Measurements from ENCODE around the gene RERG. TPM values are rescaled to one million over a fixed set of nuclear protein-coding genes. Genes with fewer than 3 reads are reported as not detected.

Gene RERG
- total RNA-seq, 1 donor from 2014 or later, result 24.2 TPM

DNA sequence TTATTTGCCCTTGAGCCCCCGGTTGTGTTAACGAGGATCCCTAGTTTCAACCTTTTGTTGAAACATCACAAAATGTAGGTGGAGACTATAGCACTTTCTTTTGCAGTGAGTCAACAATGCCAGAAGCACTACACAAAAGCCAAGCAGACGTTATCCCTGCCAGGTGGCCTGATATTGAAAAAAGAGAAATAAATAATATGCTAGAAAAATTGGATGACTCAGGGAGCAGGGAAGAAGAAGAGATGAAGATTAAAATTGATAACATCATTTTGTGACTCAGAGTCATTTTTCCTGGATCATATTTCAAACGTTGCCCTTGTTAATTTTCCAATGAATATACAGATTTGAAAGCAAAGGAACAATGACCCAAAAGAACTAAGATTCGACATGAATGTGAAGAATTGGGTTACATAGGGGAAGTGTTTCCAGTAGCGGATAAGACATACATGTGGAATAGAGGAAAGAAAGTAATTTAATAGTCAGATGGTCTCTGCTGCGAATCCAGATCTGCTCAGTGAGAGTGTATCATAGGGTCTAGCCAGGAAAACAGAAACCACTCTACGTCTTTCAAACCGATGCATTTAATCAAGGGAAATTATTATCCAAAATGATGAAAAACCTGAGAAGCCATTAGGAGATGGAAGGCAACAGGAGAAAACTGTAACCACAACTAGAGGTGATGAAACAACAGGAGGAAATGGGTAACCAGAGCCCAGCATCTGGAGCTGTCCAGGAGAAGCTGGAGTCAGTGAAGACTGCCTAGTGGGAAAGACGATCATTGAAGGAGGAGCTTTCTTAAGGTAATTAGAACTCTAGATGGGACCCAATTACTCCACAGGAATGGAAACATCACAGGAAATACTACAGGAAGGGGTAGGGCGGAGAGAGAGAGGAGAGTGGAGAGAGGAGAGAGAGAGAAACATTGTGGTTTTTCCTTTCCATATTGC lies 57.9 kb downstream of the RERG start:
- no peaks in the 10 kb centered on the region for H3K9me3 Mint-ChIP-seq
- peaks cover 5% of the 10 kb centered on the region for H3K4me1 Mint-ChIP-seq (ENCODE audit: unreplicated experiment)
- TF ChIP-seq, protein P1, sequence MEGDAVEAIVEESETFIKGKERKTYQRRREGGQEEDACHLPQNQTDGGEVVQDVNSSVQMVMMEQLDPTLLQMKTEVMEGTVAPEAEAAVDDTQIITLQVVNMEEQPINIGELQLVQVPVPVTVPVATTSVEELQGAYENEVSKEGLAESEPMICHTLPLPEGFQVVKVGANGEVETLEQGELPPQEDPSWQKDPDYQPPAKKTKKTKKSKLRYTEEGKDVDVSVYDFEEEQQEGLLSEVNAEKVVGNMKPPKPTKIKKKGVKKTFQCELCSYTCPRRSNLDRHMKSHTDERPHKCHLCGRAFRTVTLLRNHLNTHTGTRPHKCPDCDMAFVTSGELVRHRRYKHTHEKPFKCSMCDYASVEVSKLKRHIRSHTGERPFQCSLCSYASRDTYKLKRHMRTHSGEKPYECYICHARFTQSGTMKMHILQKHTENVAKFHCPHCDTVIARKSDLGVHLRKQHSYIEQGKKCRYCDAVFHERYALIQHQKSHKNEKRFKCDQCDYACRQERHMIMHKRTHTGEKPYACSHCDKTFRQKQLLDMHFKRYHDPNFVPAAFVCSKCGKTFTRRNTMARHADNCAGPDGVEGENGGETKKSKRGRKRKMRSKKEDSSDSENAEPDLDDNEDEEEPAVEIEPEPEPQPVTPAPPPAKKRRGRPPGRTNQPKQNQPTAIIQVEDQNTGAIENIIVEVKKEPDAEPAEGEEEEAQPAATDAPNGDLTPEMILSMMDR (conservative IDR thresholded peaks at IDR 0.05), result no peak
- no peak overlapping the region for H3K27ac Mint-ChIP-seq
- H3K27me3 Mint-ChIP-seq, result no peaks in the 10 kb centered on the region
- no peak overlapping the region for H3K4me3 Mint-ChIP-seq
- no peak for DNase-seq (ENCODE audit: extremely low spot score, unreplicated experiment)
- H3K36me3 Mint-ChIP-seq, result peaks cover 19% of the 10 kb centered on the region

DNA sequence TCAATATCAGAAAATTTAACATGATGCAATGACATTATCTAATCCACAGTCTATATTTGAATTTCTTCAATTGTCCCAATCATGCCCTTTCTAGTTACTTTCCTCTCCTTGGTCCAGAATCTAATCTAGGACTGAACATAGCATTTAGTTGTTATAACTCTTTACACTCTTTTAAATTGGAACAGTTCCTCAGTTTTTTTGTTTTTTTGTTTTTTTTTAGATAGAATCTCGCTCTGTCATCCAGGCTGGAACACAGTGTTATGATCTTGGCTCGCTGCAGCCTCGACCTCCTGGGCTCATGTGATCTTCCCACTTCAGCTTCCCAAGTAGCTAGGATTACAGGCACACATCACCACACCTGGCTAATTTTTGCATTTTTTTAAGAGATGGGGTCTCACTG lies 63.1 kb downstream of the RERG start:
- Mint-ChIP-seq H3K27ac (no peak overlapping the region), H3K4me1 (ENCODE audit: unreplicated experiment) (peaks cover 5% of the 10 kb centered on the region), H3K27me3 (peaks cover 2% of the 10 kb centered on the region), H3K36me3 (peaks cover 17% of the 10 kb centered on the region), H3K4me3 (no peak overlapping the region), H3K9me3 (no peaks in the 10 kb centered on the region)
- no peak for DNase-seq (ENCODE audit: extremely low spot score, unreplicated experiment)
- TF ChIP-seq, protein P1 (conservative IDR thresholded peaks at IDR 0.05), result no peak

DNA sequence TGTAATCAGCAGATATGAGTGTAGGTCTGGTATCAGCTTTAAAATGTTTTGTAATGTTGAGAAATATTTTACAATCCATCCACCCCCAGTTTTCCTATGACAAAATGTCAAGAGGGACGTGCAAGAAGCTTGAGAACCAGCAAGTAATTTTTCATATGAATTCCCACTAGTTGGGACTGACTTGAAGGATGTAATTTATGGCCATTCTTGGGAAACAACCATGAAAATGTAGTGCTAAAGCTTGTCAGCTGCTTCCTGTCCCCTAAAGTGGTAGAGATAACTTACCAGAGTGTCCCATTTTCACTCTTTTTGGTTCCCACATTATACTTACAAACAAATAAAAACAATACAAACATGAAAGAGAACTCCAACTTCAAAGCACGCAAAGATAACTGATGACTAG lies 63.9 kb downstream of the RERG start:
- DNase-seq (ENCODE audit: extremely low spot score, unreplicated experiment), result no peak
- Mint-ChIP-seq H3K4me1 (ENCODE audit: unreplicated experiment) (peaks cover 5% of the 10 kb centered on the region), H3K36me3 (peaks cover 17% of the 10 kb centered on the region)

DNA sequence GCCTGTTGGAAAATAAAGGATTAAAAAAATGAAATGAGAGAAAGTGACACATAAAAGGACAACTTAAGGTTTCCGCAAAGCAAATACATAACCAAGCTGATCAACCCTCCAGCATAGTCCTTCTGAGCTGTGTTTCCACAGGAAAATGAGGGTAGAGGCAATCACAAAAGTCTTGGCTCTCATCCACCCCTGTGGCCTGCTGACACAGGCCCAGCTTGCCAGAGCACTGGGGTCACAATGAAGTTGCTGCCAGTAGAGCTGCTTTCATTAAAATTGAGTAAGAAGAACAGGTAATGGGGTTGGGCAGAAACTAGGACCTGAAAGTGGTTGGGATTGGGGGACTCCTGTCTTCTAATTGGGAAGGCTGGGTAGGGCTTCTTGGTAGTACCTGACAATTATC lies 65.9 kb downstream of the RERG start:
- Mint-ChIP-seq H3K4me3 (no peak overlapping the region), H3K9me3 (no peaks in the 10 kb centered on the region), H3K4me1 (ENCODE audit: unreplicated experiment) (peaks cover 5% of the 10 kb centered on the region), H3K27ac (no peak overlapping the region), H3K36me3 (peaks cover 13% of the 10 kb centered on the region), H3K27me3 (peaks cover 2% of the 10 kb centered on the region)
- TF ChIP-seq, protein P1 (conservative IDR thresholded peaks at IDR 0.05), result no peak
- DNase-seq (ENCODE audit: extremely low spot score, unreplicated experiment), result no peak

More for the DNA sequence above, 63.9 kb downstream of the RERG start:
- H3K9me3 Mint-ChIP-seq, result no peaks in the 10 kb centered on the region
- H3K27ac Mint-ChIP-seq, result no peak overlapping the region
- TF ChIP-seq, protein P1 (conservative IDR thresholded peaks at IDR 0.05), result no peak
- peaks cover 2% of the 10 kb centered on the region for H3K27me3 Mint-ChIP-seq
- no peak overlapping the region for H3K4me3 Mint-ChIP-seq

DNA sequence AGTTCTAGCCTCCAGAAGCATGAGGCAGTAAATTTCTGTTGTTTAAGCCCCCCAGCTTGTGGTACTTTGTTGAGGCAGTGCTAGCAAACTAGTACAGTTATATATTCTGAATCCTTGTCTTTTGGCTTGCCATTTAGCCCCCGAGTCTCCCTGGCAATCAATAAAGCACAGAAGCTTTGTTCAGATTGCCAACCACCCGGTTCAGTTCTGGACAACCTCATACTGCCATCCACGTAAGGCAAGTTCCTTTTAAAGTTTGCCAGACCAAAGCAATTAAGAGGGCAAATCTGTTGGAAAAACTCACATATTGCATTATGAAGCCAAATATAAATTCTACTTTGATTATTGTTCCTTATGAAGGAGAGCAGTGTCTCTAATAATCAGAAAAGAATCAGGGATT lies 67.1 kb downstream of the RERG start:
- Mint-ChIP-seq H3K27me3 (peaks cover 2% of the 10 kb centered on the region), H3K27ac (no peak overlapping the region), H3K9me3 (no peaks in the 10 kb centered on the region), H3K4me3 (no peak overlapping the region), H3K36me3 (peaks cover 7% of the 10 kb centered on the region), H3K4me1 (ENCODE audit: unreplicated experiment) (peaks cover 5% of the 10 kb centered on the region)
- no peak for DNase-seq (ENCODE audit: extremely low spot score, unreplicated experiment)
- TF ChIP-seq, protein P1 (conservative IDR thresholded peaks at IDR 0.05), result no peak
